HG02981 (cell line): ENCODE data around the gene TESK1.
A peak's percentile ranks its signal among the peaks of the same experiment; 100 is the strongest.

Source experiments
- ATAC-seq: cut with Tn5 transposase; IDR thresholded peaks from one replicate; pipeline ENCODE4 v1.9.1; 2021; ENCODE audit warnings: mild to moderate bottlenecking, moderate library complexity; ENCODE audit not compliant: unreplicated experiment

Gene TESK1

DNA sequence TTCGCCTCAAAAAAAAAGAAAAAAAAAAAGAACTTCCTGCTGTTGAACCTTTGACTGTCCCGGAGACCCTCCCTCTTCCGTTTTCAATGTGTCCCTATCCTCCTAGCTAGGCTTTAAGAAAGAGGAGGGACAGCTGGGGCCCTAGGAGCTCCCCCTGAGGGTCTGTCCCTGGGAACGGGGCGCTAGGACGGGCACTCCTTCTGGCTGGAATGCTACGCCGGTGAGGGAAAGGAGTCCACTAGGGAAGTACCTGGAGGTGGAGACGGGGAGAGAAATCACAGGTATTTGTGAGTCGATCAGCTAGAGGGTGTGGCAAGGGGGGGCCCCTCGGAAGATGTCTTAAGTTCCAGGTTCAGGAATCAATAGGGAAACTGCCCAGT lies 41.1 kb downstream of the TESK1 start:
- ATAC-seq = no peak

DNA sequence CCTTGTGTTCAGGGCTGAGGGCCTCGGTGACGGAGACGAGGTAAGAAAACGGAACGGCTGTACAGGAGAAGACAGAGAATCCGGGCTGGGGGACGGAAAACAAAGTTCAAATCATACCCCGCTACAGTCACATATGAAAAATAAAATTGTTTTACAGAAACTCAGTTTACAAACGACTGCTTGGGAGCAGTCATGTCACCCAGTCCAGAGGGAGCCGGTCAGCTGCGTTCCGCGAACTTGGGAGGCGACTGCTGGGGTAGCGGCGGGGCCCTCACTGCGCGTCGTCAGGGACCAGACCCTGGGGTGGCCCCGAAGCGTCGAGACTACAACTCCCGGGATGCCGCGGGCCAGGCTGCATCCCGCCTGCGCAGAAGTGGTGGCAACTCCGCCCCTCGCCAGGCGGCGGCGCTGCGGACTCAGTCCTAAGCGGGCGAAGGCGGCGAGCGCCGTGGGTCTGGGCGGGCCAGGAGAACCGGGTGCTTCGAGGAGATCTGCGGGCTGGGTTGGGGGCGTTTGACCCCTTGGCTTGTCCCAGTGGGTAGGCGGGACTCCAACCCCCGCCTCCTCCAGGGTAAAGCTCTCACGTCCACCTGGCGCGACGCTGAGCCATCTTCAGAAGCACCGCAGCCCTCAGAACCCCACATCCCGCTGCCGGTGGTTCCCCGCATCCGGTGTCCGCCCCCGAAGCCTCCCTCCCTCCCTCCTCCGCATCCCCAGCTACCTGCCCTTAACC lies 41.6 kb downstream of the TESK1 start:
- ATAC-seq = peak; percentile 84

DNA sequence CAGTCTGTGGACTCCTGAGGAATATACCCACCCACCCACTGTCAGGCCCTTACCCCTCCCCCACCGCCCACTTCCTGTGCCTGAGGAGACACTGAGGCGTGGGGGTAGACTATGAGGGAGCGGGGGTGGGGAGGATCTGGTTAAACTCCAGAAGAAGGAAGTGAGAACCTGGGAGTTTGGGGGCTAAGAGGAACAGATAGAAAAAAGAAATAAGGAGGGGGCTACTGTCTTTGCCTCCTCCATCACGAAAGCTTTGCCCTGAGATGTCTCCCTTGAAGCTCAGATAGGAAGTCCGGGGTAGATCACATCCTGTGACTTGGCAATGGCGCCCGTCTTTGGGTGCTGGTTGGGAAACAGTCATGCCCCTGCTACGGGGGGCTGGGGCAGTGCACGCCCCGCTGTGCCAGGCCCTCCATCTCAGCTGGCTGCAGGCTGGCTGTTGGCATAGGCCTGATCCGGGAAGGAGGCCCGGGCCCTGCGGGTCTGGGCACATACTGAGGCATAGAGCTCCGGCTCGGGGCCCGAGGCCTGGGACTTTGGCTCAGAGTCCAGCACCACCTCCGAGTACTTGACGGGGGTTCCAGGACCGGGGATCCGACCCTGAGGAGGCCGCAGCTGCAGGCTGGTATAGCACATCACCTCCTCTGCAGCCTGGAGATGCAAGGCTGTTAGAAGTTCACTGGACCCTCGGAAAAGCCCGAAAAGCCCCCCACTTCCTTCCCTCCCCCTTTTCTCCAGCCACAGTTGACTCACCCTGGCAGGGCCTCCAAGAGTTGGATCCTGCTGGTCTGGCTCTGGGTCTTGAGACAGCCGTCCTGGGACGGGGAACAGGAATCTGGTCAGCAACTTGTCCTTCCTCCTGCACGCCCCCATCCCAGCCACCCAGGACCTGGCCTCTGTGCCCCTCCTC lies 44.6 kb downstream of the TESK1 start:
- no peak for ATAC-seq

DNA sequence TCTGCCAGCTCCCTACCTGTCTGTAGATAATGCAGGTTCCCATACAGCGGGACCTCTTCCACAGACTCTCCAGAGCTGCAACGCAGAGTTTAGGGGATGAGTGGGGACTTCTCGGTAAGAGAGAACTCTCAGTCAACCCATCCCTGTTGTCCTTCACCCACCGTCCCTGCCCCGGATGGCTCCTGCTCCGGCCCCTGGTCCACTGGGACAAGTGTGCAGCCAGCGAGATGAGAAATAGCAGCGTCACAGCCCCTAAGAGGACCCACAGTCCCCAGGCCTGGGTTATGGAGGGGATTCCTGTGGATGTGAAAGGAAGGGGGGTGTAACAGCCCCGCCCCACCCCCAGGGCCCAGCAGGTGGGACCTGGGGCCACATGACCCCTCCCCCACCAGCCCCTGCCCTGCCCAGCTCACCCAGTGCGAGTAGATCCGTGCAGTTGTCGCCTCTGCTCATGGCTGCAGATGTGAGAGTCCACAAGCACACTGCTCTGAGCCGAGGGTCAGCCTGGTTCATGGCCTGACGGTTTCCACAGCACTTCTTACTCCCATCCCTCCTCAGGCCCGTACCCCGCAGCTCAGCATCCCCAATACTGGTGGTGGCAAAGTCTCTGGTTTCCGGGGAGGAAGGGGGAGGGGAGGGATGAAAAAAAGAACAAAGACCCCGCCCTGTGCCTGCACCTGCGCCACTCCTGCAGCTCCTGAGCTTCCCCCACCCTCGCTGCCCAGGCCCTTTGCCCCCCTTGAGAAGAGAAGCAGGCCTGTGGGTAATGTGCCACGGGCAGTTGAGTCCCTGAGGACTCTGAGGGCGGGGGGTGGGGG lies 45.5 kb downstream of the TESK1 start, which contains the start of gene SIT1:
Gene SIT1 (minus strand): TSS at position 591 of the 818 bp plus-strand sequence. CDS start 78 bp downstream, at position 513.
- ATAC-seq = no peak

DNA sequence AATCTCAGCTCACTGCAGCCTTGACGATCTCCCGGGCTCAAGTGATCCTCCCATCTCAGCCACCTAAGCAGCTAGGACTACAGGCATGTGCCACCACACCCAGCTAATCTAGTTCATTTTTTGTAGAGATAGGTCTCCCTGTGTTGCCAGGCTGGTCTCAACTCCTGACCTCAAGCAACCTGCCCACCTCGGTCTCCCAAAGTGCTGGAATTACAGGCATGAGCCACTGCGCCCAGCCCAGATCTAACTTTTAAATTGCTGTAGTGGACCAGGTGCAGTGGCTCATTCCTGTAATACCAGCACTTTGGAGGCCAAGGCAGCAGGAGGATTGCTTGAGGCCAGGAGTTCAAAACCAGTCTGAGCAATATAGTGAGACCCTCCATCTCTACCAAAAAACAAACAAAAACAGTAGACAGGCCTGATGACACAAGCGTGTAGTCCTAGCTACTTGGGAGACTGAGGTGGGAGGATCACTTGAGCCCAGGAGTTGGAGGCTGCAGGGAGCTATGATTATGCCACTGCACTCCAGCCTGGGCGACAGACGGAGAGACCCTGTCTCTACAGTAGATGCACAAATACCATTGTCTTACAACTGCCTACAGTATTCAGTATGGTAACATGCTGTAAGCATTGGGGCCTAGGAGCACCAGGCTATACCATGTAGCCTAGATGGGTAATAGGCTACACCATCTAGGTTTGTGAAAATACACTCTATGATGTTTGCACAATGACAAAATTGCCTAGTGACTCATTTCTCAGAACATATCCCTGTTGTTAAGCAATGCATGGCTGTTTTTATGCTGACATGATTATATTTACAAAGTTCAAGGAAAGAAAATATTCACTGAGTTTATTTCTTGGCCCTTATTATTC lies 47.1 kb downstream of the TESK1 start:
- no peak for ATAC-seq

DNA sequence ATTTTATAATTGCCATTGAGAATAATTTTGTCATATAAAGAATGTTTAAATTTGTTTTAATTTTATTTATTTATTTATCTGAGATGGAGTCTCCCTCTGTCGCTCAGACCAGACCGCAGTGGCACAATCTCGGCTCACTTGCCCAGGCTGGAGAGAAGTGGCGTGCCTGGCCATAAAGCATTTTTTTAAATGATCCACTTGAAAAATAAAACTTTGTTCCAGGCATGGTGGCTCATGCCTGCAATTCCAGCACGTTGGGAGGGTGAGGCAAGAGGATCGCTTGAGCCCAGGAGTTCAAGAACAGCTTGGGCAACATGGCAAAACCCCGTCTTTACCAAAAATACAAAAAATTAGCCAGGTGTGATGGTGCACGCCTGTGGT lies 47.8 kb downstream of the TESK1 start:
- ATAC-seq = no peak

DNA sequence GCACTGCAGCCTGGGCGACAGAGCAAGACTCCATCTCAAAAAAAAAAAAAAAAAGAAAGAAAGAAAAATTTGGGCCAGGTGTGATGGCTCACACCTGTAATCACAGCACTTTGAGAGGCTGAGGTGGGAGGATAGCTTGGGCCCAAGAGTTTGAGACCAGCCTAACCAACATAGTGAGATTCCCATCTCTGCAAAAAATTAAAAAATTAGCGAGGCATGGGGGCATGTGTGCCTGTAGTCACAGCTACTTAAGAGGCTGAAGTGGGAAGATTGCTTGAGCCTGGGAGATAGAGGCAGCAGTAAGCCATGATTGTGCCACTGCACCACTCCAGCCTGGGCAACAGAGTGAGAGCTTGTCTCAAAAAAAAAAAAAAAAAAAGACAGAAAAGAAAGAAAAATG lies 48.5 kb downstream of the TESK1 start:
- ATAC-seq = no peak

DNA sequence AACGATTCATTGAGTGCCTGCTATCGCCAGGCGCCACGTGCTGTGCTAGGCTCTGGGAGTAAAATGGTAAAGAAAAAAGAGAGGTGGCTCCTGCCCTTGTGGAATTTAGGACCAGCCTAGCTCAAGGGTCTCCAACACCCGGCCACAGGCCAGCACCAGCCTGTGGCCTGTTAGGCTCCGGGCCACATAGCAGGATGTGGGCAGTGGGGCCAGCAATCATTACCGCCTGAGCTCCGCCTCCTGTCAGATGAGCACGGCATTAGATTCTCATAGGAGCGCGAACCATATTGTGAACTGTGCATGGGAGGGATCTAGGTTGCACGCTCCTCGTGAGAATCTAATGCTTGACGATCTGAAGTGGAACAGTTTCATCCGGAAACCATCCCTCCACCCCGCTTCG lies 51.3 kb downstream of the TESK1 start:
- no peak for ATAC-seq

DNA sequence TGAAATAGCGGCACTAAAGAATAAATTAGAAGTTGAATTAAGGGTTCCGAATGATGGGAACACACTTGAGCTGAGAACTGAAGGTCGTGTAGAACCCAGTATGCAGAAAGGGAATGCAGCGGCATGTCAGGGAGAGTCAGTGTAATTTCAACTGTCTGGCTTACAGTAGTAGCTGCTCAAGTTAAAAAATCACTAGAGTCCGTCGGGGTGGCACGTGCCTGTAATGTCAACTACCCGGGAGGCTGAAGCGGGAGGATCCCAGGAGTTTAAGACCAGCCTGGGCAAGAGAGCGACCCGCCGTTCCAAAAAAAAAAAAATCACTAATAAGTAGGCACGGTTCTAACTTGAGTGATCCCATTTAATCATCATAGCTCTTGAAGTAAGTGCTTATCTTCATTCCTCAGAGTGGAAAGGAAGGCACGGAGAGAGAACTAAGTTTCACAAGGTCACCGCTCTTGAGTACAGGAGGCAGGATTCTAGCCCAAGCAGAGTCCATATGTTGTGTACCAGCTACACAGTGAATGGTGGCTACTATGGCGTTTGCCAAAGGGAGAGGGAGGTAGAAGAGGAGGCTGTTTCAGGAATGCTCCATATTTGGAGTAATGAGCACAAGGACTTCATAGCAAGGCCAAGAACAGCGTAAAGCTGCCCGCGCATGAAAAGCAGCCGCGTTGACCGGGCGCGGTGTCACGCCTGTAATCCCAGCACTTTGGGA lies 51.9 kb downstream of the TESK1 start:
- ATAC-seq = no peak

DNA sequence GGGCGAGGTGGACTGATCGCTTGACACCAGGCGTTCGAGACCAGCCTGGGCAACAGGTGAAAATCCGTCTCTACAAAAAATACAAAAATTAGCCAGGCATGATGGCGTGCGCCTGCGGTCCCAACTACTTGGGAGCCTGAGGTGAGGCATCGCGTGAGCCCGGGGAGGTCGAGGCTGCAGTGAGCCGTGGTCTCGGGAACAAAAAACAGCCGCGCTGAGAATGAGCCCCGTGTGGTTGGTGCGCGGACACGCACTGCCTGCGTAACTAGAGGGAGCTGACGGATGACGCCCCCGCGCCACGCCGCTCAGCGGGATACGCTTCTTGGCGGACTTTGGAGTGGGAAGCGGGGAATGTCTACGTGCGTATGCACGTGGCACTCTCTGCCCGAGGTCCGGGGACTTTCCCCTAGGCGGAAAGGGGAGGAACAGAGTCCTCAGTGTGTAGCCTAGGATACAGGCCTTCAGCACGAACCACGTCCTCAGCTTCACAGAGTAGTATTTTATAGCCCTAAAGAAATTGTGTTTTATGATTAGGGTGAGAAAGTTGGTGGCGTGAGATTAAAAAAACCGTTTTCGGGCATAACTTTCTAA lies 52.6 kb downstream of the TESK1 start, which contains the start of gene RMRP:
Gene RMRP (minus strand): TSS at position 474 of the 591 bp plus-strand sequence.
- ATAC-seq = peak; percentile 80

DNA sequence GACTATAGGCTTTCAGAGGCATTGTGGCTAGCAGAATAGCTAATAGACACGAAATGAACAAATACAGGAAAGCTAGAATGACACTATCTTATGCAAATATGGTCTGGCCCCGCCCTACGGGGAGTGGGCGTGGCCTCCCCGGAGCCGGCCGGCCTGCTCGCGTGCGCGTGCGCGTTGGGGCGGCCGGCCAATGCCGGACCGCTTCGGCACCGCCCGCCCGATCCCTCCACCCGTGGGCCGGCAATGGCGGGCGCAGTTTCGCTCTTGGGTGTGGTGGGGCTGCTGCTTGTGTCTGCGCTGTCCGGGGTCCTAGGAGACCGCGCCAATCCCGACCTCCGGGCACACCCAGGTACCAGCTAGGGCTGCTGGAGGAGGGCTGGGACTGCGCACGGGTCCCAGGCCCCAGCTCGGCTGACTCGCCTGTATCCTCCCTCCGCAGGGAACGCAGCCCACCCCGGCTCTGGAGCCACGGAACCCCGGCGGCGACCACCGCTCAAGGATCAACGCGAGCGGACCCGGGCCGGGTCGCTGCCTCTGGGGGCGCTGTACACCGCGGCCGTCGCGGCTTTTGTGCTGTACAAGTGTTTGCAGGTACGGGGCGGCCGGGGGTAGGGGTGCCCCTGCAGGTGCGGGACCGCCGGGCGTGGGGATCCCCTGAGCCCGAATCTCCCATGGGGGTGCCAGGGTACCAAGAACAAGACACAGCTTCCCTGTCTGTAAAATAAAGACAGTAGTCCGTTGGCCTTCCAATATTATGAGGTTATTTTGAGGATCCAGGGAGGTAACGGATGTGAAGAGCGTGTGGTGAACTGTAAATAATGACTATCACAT lies 53.3 kb downstream of the TESK1 start, which contains the start of gene CCDC107:
Gene CCDC107 (plus strand): TSS at position 156 of the 831 bp plus-strand sequence. CDS start 88 bp downstream, at position 244.
- ATAC-seq = peak; percentile 50

DNA sequence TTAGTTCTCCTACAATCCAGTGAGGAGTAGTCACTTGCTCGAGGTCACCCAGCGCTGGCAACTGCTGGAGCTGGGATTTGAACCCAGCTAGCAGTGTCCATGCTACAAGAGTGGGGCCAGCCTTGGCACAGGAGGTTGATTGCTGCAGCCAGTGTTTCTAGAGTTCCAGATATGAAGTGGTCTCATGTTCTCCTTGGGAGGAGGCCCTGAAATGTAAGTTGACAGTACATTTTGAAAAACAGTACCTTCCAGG lies 53.8 kb downstream of the TESK1 start:
- no peak for ATAC-seq

DNA sequence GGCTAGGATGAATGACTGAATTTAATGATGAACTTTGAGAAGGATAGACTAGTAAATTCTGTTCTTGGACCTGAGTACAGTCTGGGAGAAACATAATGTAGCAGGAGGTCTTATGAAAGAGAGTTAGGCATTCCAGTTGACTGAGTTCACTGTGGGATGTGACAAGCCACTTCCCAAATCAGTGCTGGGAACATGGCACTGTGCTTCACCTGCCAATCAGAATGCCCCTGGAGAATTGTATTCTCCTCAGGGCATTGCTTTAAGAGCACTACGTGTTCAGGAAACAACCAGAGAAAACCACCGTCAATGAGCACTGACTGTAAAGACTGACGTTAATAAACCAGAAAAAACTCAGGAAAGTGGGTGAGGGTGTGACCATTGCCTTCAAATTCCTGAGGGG lies 54.3 kb downstream of the TESK1 start:
- ATAC-seq = no peak
